GM21528 (cell line): ENCODE data around the gene NEURL2.
A peak's percentile ranks its signal among the peaks of the same experiment; 100 is the strongest.
"Not testable (repeated sequence)": the region's sequence is repeated elsewhere in the genome, so short reads cannot be mapped to it uniquely, and the experiment has no call there.

Source experiments
- ATAC-seq: cut with Tn5 transposase; IDR thresholded peaks from one replicate; pipeline ENCODE4 v1.9.1; 2021; ENCODE audit warnings: mild to moderate bottlenecking, moderate library complexity; ENCODE audit not compliant: unreplicated experiment, low FRiP score

NEURL2 gene

GRCh38 chr20:45878076-45878761 lies 12.8 kb downstream of the NEURL2 start:
- ATAC-seq: no peak

- no peak for ATAC-seq
These were observed 16.4 kb downstream of the NEURL2 start for GRCh38 chr20:45874576-45874975.

- ATAC-seq: not testable (repeated sequence)
These were observed 16.9 kb downstream of the NEURL2 start for GRCh38 chr20:45874104-45874481.

- ATAC-seq: no peak
These were observed 17.5 kb downstream of the NEURL2 start for GRCh38 chr20:45873409-45874103.

- ATAC-seq: no peak
These were observed 18.4 kb downstream of the NEURL2 start for GRCh38 chr20:45872626-45873025.

- ATAC-seq: no peak
These were observed 23.2 kb downstream of the NEURL2 start for GRCh38 chr20:45867819-45868176.

GRCh38 chr20:45867136-45867818 lies 23.7 kb downstream of the NEURL2 start:
- ATAC-seq: no peak

GRCh38 chr20:45866454-45866853 lies 24.6 kb downstream of the NEURL2 start:
- ATAC-seq: no peak

GRCh38 chr20:45863543-45864470 lies 27.2 kb downstream of the NEURL2 start:
- no peak for ATAC-seq

- no peak for ATAC-seq
These were observed 29.6 kb downstream of the NEURL2 start for GRCh38 chr20:45861221-45862075.

- no peak for ATAC-seq
These were observed 30.3 kb downstream of the NEURL2 start for GRCh38 chr20:45860560-45861220.

- no peak for ATAC-seq
These were observed 31.1 kb downstream of the NEURL2 start for GRCh38 chr20:45859916-45860315.

GRCh38 chr20:45857882-45858216 lies 33.2 kb downstream of the NEURL2 start:
- peak; percentile 32 for ATAC-seq

GRCh38 chr20:45857114-45857881 lies 33.7 kb downstream of the NEURL2 start, which contains the start of the genes ACOT8 and ZSWIM3:
ACOT8 (minus strand) TSS chr20:45857392; CDS start chr20:45857315, 77 bp downstream.
ZSWIM3 (plus strand) TSS chr20:45857614; CDS start chr20:45857826, 212 bp downstream.
- ATAC-seq: peak; percentile 95

GRCh38 chr20:45853484-45853883 lies 37.5 kb downstream of the NEURL2 start:
- ATAC-seq: no peak

GRCh38 chr20:45852326-45852725 lies 38.7 kb downstream of the NEURL2 start:
- no peak for ATAC-seq

- ATAC-seq: no peak
These were observed 39.5 kb downstream of the NEURL2 start for GRCh38 chr20:45851501-45851900.

- ATAC-seq: no peak
These were observed 40.1 kb downstream of the NEURL2 start for GRCh38 chr20:45850926-45851325.
